OCI-LY3 (cell line): Measurements from ENCODE around the gene AQP12A.

Source experiments
- H2AFZ ChIP-seq: fragments of 200-600, 300-600 bp; shearing (Covaris generic); 2 replicates; pipeline ENCODE4 v1.6.0; 2014; ENCODE audit warnings: antibody characterized with exemption, low read depth, low read length
- H3K27ac ChIP-seq: fragments of 200-600, 300-600 bp; sonication (generic); 2 replicates; pipeline ENCODE4 v1.5.1; 2014; ENCODE audit warnings: mild to moderate bottlenecking, low read length, moderate library complexity, mixed read lengths
- H3K27me3 ChIP-seq: fragments of 200-600, 300-600 bp; sonication (generic); 2 replicates; pipeline ENCODE4 v1.6.1; 2014; ENCODE audit warnings: low read depth, low read length, mixed read lengths
- H3K36me3 ChIP-seq: fragments of 200-600, 300-600 bp; sonication (generic); replicated peaks from 2 replicates; pipeline ENCODE3; 2014; ENCODE audit warnings: low read depth, low read length, mixed read lengths
- H3K4me1 ChIP-seq: fragments of 300-600, 200-600 bp; sonication (generic); 2 replicates; pipeline ENCODE4 v1.6.1; 2014; ENCODE audit warnings: low read length, mixed read lengths
- H3K4me2 ChIP-seq: fragments of 200-600, 300-600 bp; sonication (generic); 2 replicates; pipeline ENCODE4 v1.6.1; 2014; ENCODE audit warnings: low read length, mixed read lengths
- H3K4me3 ChIP-seq: fragments of 300-600, 200-600 bp; sonication (generic); 2 replicates; pipeline ENCODE4 v1.5.1; 2014; ENCODE audit warnings: antibody characterized with exemption, mild to moderate bottlenecking, low read length, moderate library complexity
- H3K79me2 ChIP-seq: fragments of 300-600, 200-600 bp; shearing (Covaris generic); 2 replicates; pipeline ENCODE4 v1.6.1; 2014; ENCODE audit warnings: mild to moderate bottlenecking, low read length, mixed read lengths
- H3K9ac ChIP-seq: fragments of 300-600, 200-600 bp; shearing (Covaris generic); 2 replicates; pipeline ENCODE4 v1.6.0; 2014; ENCODE audit warnings: mild to moderate bottlenecking, low read length, moderate library complexity
- H3K9me3 ChIP-seq: fragments of 200-600, 300-600 bp; shearing (Covaris generic); 2 replicates; pipeline ENCODE4 v1.6.1; 2014; ENCODE audit warnings: low read length, mixed read lengths; ENCODE audit not compliant: insufficient read depth
- H4K20me1 ChIP-seq: fragments of 200-600, 300-600 bp; sonication (generic); 2 replicates; pipeline ENCODE4 v1.6.1; 2016; ENCODE audit warnings: low read length, mixed read lengths; ENCODE audit not compliant: insufficient read depth
- EZH2phosphoT487 ChIP-seq: fragments of 200-600 bp; shearing (Covaris generic); IDR thresholded peaks from 2 replicates; pipeline ENCODE4 v1.6.1; 2018; ENCODE audit warnings: antibody characterized with exemption, mixed run types, low read depth
- TF ChIP-seq, protein P1 (sequence below): fragments of 200-600, 300-600 bp; sonication (generic); IDR thresholded peaks from 2 replicates; pipeline ENCODE4 v1.5.1; 2014; ENCODE audit warnings: antibody characterized with exemption, low read length, low read depth

The AQP12A gene

DNA sequence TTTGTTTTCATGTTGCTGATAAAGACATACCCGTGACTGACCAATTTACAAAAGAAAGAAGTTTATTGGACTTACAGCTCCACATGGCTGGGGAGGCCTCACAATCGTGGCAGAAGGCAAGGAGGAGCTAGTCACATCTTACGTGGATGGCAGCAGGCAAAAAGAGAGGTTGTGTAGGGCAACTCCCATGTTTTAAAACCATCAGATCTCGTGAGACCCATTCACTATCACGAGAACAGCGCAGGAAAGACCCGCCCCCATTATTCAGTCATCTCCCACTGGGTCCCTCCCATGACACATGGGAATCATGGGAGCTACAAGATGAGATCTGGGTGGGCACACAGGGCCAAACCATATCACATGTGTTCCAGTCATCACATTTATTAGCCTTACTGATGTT, 16.8 kb downstream of the AQP12A start:
- Histone ChIP-seq H3K27me3 (no peaks in the 10 kb centered on the region), H3K4me3 (no peak overlapping the region), H3K9ac (no peak overlapping the region)

DNA sequence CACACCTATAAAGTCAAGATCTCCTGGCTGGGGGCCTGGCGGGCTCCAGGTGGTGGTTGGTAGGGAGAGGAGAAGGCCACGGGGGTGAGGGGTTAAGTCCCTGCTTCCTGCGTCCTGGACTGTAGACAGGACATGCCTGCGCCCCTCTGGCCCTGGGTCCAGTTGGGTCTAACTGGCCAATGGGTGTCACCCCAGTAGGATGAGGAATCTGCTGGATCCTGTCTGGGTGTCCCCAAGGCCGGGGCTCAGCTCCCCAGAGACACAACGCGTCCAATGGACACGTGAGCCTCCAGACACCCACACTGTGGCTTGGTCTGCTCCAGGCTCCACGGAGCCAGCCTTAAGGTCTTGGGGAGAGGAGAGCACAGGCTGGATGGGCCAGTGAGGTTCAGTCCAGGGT, 19.6 kb downstream of the AQP12A start:
- Histone ChIP-seq H3K4me3 (no peak overlapping the region), H3K79me2 (no peaks in the 10 kb centered on the region), H3K27ac (no peak overlapping the region), H3K9ac (no peak overlapping the region), H3K36me3 (no peaks in the 10 kb centered on the region), H3K27me3 (no peaks in the 10 kb centered on the region), H4K20me1 (no peaks in the 10 kb centered on the region), H2AFZ (no peak overlapping the region), H3K4me1 (no peaks in the 10 kb centered on the region), H3K9me3 (no peaks in the 10 kb centered on the region), H3K4me2 (no peak overlapping the region)
- TF ChIP-seq EZH2phosphoT487, result no peak
- TF ChIP-seq, protein P1, sequence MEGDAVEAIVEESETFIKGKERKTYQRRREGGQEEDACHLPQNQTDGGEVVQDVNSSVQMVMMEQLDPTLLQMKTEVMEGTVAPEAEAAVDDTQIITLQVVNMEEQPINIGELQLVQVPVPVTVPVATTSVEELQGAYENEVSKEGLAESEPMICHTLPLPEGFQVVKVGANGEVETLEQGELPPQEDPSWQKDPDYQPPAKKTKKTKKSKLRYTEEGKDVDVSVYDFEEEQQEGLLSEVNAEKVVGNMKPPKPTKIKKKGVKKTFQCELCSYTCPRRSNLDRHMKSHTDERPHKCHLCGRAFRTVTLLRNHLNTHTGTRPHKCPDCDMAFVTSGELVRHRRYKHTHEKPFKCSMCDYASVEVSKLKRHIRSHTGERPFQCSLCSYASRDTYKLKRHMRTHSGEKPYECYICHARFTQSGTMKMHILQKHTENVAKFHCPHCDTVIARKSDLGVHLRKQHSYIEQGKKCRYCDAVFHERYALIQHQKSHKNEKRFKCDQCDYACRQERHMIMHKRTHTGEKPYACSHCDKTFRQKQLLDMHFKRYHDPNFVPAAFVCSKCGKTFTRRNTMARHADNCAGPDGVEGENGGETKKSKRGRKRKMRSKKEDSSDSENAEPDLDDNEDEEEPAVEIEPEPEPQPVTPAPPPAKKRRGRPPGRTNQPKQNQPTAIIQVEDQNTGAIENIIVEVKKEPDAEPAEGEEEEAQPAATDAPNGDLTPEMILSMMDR, result no peak

More for the DNA sequence above, 16.8 kb downstream of the AQP12A start:
- Histone ChIP-seq H3K79me2 (no peaks in the 10 kb centered on the region), H3K9me3 (no peaks in the 10 kb centered on the region), H4K20me1 (no peaks in the 10 kb centered on the region), H3K4me1 (no peaks in the 10 kb centered on the region), H3K27ac (no peak overlapping the region), H2AFZ (no peak overlapping the region), H3K4me2 (no peak overlapping the region), H3K36me3 (no peaks in the 10 kb centered on the region)
- TF ChIP-seq, protein P1, result no peak
- TF ChIP-seq EZH2phosphoT487, result no peak

DNA sequence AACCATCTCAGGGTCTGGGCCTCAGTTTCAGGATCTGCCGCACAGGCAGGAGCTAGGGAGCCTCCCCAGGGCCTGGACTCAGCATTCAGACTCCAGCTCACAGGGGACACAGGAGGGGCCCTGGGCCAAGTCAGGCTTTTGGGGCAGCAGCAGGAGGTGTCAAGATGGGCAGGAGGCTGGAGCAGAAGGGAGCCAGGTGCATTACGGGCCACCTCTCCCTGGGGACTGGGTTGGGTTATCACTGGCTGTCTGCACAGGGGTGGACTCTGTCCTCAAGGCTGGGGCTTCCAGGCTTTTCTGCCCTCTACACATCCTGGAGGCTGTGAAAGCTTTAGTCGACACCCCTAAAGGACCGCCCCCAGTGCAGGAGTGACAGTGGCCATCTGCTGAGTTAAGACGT, 20.0 kb downstream of the AQP12A start:
- Histone ChIP-seq H3K79me2 (no peaks in the 10 kb centered on the region), H3K9ac (no peak overlapping the region), H4K20me1 (no peaks in the 10 kb centered on the region), H3K27me3 (no peaks in the 10 kb centered on the region), H3K9me3 (no peaks in the 10 kb centered on the region), H3K36me3 (no peaks in the 10 kb centered on the region), H3K4me2 (no peak overlapping the region), H3K4me1 (no peaks in the 10 kb centered on the region), H2AFZ (no peak overlapping the region), H3K27ac (no peak overlapping the region), H3K4me3 (no peak overlapping the region)
- TF ChIP-seq, protein P1, result no peak
- no peak for TF ChIP-seq EZH2phosphoT487

DNA sequence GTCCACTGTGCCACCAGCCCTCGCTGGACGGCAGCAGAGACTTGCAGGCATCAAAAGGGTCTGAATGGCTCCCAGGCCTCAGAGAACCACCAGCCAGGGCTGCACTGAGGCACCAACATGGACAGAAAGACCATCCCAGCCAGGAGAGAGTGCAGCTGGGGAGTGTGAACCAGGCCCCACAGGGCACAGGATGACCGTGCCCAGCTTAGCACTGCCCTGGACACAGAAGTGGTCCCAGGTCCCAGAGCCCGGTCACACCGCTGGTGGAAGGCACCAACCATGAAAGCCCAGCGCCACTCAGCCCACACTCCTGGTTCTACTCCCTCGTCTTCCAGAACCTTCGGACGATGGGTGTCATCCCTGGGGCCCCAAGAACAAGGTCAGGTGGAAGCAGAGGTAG, 20.5 kb downstream of the AQP12A start:
- no peaks in the 10 kb centered on the region for H3K27me3 ChIP-seq

More for the DNA sequence above, 20.5 kb downstream of the AQP12A start:
- H3K36me3 ChIP-seq, result no peaks in the 10 kb centered on the region
- H4K20me1 ChIP-seq, result no peaks in the 10 kb centered on the region
- TF ChIP-seq, protein P1, result no peak
- no peak for TF ChIP-seq EZH2phosphoT487
- no peaks in the 10 kb centered on the region for H3K79me2 ChIP-seq
- no peak overlapping the region for H2AFZ ChIP-seq
- H3K4me2 ChIP-seq, result no peak overlapping the region
- no peaks in the 10 kb centered on the region for H3K9me3 ChIP-seq
- H3K4me1 ChIP-seq, result no peaks in the 10 kb centered on the region
- no peak overlapping the region for H3K4me3 ChIP-seq
- H3K27ac ChIP-seq, result no peak overlapping the region
- H3K9ac ChIP-seq, result no peak overlapping the region
